ENCODE results near the gene UGT8.
A peak's percentile ranks its signal among the peaks of the same experiment; 100 is the strongest.

UGT8 gene, protein sequence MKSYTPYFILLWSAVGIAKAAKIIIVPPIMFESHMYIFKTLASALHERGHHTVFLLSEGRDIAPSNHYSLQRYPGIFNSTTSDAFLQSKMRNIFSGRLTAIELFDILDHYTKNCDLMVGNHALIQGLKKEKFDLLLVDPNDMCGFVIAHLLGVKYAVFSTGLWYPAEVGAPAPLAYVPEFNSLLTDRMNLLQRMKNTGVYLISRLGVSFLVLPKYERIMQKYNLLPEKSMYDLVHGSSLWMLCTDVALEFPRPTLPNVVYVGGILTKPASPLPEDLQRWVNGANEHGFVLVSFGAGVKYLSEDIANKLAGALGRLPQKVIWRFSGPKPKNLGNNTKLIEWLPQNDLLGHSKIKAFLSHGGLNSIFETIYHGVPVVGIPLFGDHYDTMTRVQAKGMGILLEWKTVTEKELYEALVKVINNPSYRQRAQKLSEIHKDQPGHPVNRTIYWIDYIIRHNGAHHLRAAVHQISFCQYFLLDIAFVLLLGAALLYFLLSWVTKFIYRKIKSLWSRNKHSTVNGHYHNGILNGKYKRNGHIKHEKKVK

DNA sequence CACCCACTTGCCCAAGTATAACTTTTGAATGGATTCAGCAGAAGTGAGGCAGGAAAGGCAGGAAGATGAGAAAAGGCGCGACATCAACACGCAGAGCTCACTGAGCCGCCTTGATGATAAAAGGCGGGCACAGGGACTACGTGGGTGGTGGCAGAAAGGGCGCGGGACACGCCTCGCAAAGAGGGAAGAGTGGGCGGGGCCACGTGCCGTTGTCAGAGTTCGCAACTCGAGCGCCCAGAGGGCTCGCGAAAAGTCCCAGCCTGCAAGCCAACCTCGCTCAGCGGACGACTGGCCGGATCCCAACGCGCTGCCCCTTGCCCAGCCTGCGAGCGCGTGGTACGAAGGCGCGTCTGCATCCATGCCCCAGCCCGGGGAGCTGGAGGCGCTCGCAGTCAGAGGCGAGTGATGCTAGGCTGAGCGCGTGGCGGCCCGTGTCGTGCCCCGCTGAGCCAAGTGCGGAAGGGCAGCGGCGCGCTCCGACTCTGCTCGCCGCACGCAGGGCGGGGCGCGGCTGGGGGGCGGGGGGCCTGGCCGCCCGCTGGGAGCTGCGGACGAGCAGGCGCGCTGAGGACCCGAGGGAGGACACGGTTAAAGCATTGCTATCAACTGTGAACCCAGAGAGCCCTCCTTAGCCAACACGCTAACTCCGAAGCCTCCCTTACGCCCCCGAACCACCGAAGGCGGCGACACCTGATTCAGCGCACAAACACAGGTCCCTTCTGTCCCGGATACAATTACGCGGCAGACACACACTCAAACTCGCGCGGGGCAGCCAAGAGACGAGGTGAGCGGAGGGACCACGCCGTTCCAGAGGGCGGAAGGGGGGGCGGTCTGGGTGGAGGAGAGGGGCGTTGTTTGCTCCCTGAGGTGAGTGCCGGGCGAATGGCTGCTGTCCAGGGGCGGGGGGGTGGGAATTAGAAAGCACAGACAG is at the start of gene UGT8:
Gene UGT8, plus strand, starts transcription at position 617 of the 931 bp plus-strand sequence. CDS start 24,074 bp downstream, outside the sequence.
- H3K9me3 ChIP-seq (ENCODE audit: low read length), result no peaks in the 10 kb centered on the region
- H3K4me3 ChIP-seq (ENCODE audit: low read depth, low read length, poor library complexity, severe bottlenecking), result peak within 1 kb of the TSS; percentile 81
- TF ChIP-seq, protein P1, sequence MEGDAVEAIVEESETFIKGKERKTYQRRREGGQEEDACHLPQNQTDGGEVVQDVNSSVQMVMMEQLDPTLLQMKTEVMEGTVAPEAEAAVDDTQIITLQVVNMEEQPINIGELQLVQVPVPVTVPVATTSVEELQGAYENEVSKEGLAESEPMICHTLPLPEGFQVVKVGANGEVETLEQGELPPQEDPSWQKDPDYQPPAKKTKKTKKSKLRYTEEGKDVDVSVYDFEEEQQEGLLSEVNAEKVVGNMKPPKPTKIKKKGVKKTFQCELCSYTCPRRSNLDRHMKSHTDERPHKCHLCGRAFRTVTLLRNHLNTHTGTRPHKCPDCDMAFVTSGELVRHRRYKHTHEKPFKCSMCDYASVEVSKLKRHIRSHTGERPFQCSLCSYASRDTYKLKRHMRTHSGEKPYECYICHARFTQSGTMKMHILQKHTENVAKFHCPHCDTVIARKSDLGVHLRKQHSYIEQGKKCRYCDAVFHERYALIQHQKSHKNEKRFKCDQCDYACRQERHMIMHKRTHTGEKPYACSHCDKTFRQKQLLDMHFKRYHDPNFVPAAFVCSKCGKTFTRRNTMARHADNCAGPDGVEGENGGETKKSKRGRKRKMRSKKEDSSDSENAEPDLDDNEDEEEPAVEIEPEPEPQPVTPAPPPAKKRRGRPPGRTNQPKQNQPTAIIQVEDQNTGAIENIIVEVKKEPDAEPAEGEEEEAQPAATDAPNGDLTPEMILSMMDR (IDR thresholded peaks at IDR 0.05; ENCODE audit: low read length), result no peak
- no peak for TF ChIP-seq EZH2 (IDR thresholded peaks at IDR 0.05; ENCODE audit: borderline replicate concordance, low read length)
- peak within 1 kb of the TSS; percentile 83 for H2AFZ ChIP-seq (ENCODE audit: low read length)
- peaks cover 14% of the 10 kb centered on the region for H3K79me2 ChIP-seq (ENCODE audit: insufficient read depth, low read length)
- H3K4me2 ChIP-seq (ENCODE audit: low read length), result peak within 1 kb of the TSS; percentile 73
- H3K9ac ChIP-seq (ENCODE audit: low read length), result peak within 1 kb of the TSS; percentile 76
- peaks cover 4% of the 10 kb centered on the region; the same call in 1 of the 2 replicates for H3K36me3 ChIP-seq (ENCODE audit: insufficient read depth, low read length)
- H3K27ac ChIP-seq (ENCODE audit: low read depth, low read length, poor library complexity, severe bottlenecking), result no peak within 1 kb of the TSS
- H3F3A ChIP-seq (ENCODE audit: insufficient read depth, low read length), result no peaks in the 10 kb centered on the region
- no peaks in the 10 kb centered on the region for H4K20me1 ChIP-seq (ENCODE audit: insufficient read depth, low read length)
- H3K4me1 ChIP-seq (ENCODE audit: insufficient read depth, low read length, severe bottlenecking), result peaks cover 40% of the 10 kb centered on the region
- no peaks in the 10 kb centered on the region for H3K9me2 ChIP-seq (ENCODE audit: low read depth, low read length)
- H3K27me3 ChIP-seq (ENCODE audit: insufficient read depth, low read length), result peaks cover 3% of the 10 kb centered on the region; the same call in 1 of the 2 replicates

DNA sequence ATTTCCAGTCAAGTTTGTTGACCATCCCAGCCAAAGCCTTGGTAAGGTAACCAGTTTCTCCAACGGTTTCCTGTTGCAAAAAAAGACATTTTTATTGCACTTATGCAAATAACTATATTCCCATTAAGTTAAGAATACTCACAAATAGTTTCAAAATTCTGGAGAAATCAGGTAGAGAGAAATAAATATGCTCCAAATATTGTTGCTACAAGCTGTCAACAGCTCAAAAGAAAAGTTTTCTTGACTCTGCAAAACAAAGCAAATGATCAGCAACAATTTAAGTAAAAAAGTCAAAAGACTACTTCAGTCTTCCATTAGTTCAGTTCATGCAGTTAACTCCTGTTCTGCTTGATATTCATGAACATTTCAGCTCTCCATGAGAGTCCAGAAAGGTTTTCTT is 49.0 kb upstream of the UGT8 start:
- Histone ChIP-seq H3F3A (ENCODE audit: insufficient read depth, low read length) (no peaks in the 10 kb centered on the region), H3K9me3 (ENCODE audit: low read length) (no peaks in the 10 kb centered on the region), H3K27me3 (ENCODE audit: insufficient read depth, low read length) (no peaks in the 10 kb centered on the region), H3K4me3 (ENCODE audit: low read depth, low read length, poor library complexity, severe bottlenecking) (no peak overlapping the region), H3K27ac (ENCODE audit: low read depth, low read length, poor library complexity, severe bottlenecking) (no peak overlapping the region), H2AFZ (ENCODE audit: low read length) (no peak overlapping the region), H3K9ac (ENCODE audit: low read length) (no peak overlapping the region), H3K79me2 (ENCODE audit: insufficient read depth, low read length) (no peaks in the 10 kb centered on the region), H3K36me3 (ENCODE audit: insufficient read depth, low read length) (no peaks in the 10 kb centered on the region), H3K4me1 (ENCODE audit: insufficient read depth, low read length, severe bottlenecking) (no peaks in the 10 kb centered on the region), H3K9me2 (ENCODE audit: low read depth, low read length) (no peaks in the 10 kb centered on the region), H3K4me2 (ENCODE audit: low read length) (no peak overlapping the region), H4K20me1 (ENCODE audit: insufficient read depth, low read length) (no peaks in the 10 kb centered on the region)
- TF ChIP-seq, protein P1 (IDR thresholded peaks at IDR 0.05; ENCODE audit: low read length), result no peak
- no peak for TF ChIP-seq EZH2 (IDR thresholded peaks at IDR 0.05; ENCODE audit: borderline replicate concordance, low read length)

DNA sequence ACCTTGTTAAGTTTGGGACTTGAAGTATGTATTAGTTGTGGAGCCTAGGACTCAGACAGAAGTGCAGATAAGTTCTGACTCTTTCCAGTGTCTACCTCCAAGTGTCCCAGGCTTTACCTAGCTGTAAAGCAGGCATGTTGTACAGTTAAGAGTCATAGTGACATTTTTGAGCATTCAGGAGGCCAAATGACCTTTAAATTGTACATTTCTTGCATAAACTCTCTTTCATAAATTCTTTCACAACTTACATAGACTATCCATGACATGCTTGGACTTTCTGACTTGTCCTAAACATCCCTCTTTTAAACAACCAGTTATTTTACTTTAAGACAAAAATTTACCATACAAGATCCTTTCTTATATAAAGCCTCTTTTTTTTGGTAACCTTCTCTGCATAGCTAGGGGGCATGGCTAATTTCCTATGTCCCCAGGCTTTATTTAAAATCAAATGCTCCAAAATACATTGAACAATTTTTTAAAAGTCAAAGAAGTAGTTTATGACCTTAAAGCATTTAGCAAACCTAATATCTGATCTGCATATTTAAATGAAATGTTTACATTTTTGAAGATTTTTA is 40.1 kb upstream of the UGT8 start:
- no peak for TF ChIP-seq EZH2 (IDR thresholded peaks at IDR 0.05; ENCODE audit: borderline replicate concordance, low read length)
- TF ChIP-seq, protein P1 (IDR thresholded peaks at IDR 0.05; ENCODE audit: low read length), result no peak
- Histone ChIP-seq H3K36me3 (ENCODE audit: insufficient read depth, low read length) (no peaks in the 10 kb centered on the region), H3K4me3 (ENCODE audit: low read depth, low read length, poor library complexity, severe bottlenecking) (no peak overlapping the region), H3K9ac (ENCODE audit: low read length) (no peak overlapping the region), H3F3A (ENCODE audit: insufficient read depth, low read length) (no peaks in the 10 kb centered on the region), H3K9me2 (ENCODE audit: low read depth, low read length) (no peaks in the 10 kb centered on the region), H3K4me2 (ENCODE audit: low read length) (no peak overlapping the region), H3K27me3 (ENCODE audit: insufficient read depth, low read length) (no peaks in the 10 kb centered on the region), H4K20me1 (ENCODE audit: insufficient read depth, low read length) (no peaks in the 10 kb centered on the region), H2AFZ (ENCODE audit: low read length) (no peak overlapping the region), H3K79me2 (ENCODE audit: insufficient read depth, low read length) (no peaks in the 10 kb centered on the region), H3K4me1 (ENCODE audit: insufficient read depth, low read length, severe bottlenecking) (no peaks in the 10 kb centered on the region), H3K27ac (ENCODE audit: low read depth, low read length, poor library complexity, severe bottlenecking) (no peak overlapping the region), H3K9me3 (ENCODE audit: low read length) (no peaks in the 10 kb centered on the region; the same call in 1 of the 2 replicates)
